Measurements from ENCODE around the gene ABHD17B. TPM values are rescaled to one million over a fixed set of nuclear protein-coding genes. Genes with fewer than 3 reads are reported as not detected.

Gene ABHD17B
- total and polyA plus RNA-seq, 12 donors = 2.4 to 45.2 (median 15.3) TPM

DNA sequence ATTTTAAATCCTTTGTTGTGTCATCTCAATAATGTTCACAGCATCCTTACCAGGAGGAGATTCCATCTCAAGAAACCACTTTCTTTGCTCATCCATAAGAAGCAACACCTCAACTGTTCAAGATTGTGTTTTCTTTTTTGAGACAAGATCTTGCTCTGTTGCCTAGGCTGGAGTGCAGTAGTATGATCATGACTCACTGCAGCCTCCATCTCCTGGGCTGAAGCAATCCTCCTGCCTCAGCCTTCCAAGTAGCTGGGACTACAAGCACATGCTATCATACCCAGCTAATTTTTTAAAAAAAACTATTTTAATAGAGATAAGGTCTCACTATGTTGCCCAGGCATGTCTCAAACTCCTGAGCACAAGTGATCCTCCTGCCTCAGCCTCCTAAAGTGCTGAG is 60.0 kb downstream of the ABHD17B start:
- Histone ChIP-seq H3K9me3 (replicated peaks in 1 of 3) (no peaks in the 10 kb centered on the region), H3K27me3 (no peaks in the 10 kb centered on the region), H3K4me1 (replicated peaks in 1 of 2) (no peaks in the 10 kb centered on the region), H3K27ac (no peak overlapping the region), H3K4me3 (no peak overlapping the region), H3K36me3 (replicated peaks in 1 of 2) (no peaks in the 10 kb centered on the region)
- no peak for TF ChIP-seq POLR2A (IDR thresholded peaks at IDR 0.05)
- TF ChIP-seq, protein P1, sequence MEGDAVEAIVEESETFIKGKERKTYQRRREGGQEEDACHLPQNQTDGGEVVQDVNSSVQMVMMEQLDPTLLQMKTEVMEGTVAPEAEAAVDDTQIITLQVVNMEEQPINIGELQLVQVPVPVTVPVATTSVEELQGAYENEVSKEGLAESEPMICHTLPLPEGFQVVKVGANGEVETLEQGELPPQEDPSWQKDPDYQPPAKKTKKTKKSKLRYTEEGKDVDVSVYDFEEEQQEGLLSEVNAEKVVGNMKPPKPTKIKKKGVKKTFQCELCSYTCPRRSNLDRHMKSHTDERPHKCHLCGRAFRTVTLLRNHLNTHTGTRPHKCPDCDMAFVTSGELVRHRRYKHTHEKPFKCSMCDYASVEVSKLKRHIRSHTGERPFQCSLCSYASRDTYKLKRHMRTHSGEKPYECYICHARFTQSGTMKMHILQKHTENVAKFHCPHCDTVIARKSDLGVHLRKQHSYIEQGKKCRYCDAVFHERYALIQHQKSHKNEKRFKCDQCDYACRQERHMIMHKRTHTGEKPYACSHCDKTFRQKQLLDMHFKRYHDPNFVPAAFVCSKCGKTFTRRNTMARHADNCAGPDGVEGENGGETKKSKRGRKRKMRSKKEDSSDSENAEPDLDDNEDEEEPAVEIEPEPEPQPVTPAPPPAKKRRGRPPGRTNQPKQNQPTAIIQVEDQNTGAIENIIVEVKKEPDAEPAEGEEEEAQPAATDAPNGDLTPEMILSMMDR (IDR thresholded peaks at IDR 0.05) = no peak
- DNase-seq = no peak
- intact Hi-C loops (cut with DNase I) = no loop called here

- WGBS, 4 donors = 70 to 85% (median 74%) methylated on average over 2 of the region's 2 CpGs
- TF ChIP-seq, protein P1 (IDR thresholded peaks at IDR 0.05) = no peak
- no peak for TF ChIP-seq POLR2A (IDR thresholded peaks at IDR 0.05)
- H3K9me3 ChIP-seq (replicated peaks in 1 of 3) = no peaks in the 10 kb centered on the region
- no peak for DNase-seq
- H3K36me3 ChIP-seq (replicated peaks in 1 of 2) = no peaks in the 10 kb centered on the region
- H3K4me3 ChIP-seq = no peak overlapping the region
- H3K27me3 ChIP-seq = no peaks in the 10 kb centered on the region
- intact Hi-C loops (cut with DNase I) = no loop called here
- no peak overlapping the region for H3K27ac ChIP-seq
- H3K4me1 ChIP-seq (replicated peaks in 1 of 2) = no peaks in the 10 kb centered on the region
Measured at GRCh38 chr9:71847892-71848291, 63.1 kb downstream of the ABHD17B start.

GRCh38 chr9:71844808-71845207 is 66.2 kb downstream of the ABHD17B start:
- TF ChIP-seq POLR2A (IDR thresholded peaks at IDR 0.05) = no peak
- TF ChIP-seq, protein P1 (IDR thresholded peaks at IDR 0.05) = no peak
- Histone ChIP-seq H3K36me3 (replicated peaks in 1 of 2) (no peaks in the 10 kb centered on the region), H3K27me3 (no peaks in the 10 kb centered on the region), H3K9me3 (replicated peaks in 1 of 3) (no peaks in the 10 kb centered on the region), H3K4me3 (no peak overlapping the region), H3K27ac (no peak overlapping the region), H3K4me1 (replicated peaks in 1 of 2) (no peaks in the 10 kb centered on the region)
- no peak for DNase-seq
- intact Hi-C loops (cut with DNase I) = no loop called here

DNA sequence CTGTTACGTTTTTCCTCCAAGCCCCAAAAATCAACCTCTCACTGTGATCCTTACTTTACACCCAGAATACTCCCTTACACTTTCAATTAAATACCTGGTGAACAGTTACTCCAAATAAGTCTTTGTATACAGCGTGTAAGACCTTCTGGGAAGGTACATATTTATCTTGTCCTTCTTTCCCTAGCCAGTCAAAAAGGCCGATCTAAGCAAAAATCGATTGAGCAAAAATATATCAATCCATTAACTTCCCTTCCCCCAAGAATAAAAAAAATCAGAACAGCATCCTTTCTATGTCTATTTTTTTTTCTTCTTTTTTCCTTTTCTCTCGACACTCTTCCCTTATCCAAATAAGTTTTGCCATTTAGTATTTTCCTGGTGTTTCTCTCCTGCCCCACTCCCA is 71.3 kb downstream of the ABHD17B start:
- Histone ChIP-seq H3K27me3 (no peaks in the 10 kb centered on the region), H3K36me3 (replicated peaks in 1 of 2) (no peaks in the 10 kb centered on the region), H3K9me3 (replicated peaks in 1 of 3) (no peaks in the 10 kb centered on the region), H3K4me3 (no peak overlapping the region), H3K27ac (no peak overlapping the region), H3K4me1 (replicated peaks in 1 of 2) (no peaks in the 10 kb centered on the region)
- DNase-seq = no peak
- intact Hi-C loops (cut with DNase I) = no loop called here
- TF ChIP-seq POLR2A (IDR thresholded peaks at IDR 0.05) = no peak
- TF ChIP-seq, protein P1 (IDR thresholded peaks at IDR 0.05) = no peak
- WGBS, 4 donors = 78 to 86% (median 82%) methylated on average over 5 of the region's 5 CpGs

Measured in adrenal gland (tissue), 12 donors.